H9 (cell line): ENCODE data around the gene SUPT3H. TPM values are rescaled to one million over a fixed set of nuclear protein-coding genes. Genes with fewer than 3 reads are reported as not detected.
A peak's percentile ranks its signal among the peaks of the same experiment; 100 is the strongest.

Experiments used
- DNase-seq: peaks from one replicate; pipeline ENCODE4 v3.0.0-alpha.2; 2017
- H2AFZ ChIP-seq: one replicate; pipeline ENCODE4 v1.6.1; 2013; ENCODE audit warnings: mild to moderate bottlenecking, low read length, control low read depth, moderate library complexity
- H2AK5ac ChIP-seq: 2 replicates; pipeline ENCODE4 v1.6.1; 2013; ENCODE audit warnings: low read length, control low read depth, mixed read lengths; ENCODE audit not compliant: insufficient read length
- H2BK120ac ChIP-seq: one replicate; pipeline ENCODE4 v1.6.1; 2013; ENCODE audit warnings: low read depth, mild to moderate bottlenecking, low read length, control low read depth, inconsistent platforms; ENCODE audit not compliant: poor library complexity, severe bottlenecking
- H2BK12ac ChIP-seq: 2 replicates; pipeline ENCODE4 v1.6.1; 2013; ENCODE audit warnings: low read length, control low read depth, mixed read lengths, low read depth; ENCODE audit not compliant: insufficient read length
- H2BK15ac ChIP-seq: 2 replicates; pipeline ENCODE4 v1.6.1; 2013; ENCODE audit warnings: low read depth, low read length, control low read depth
- H2BK20ac ChIP-seq: one replicate; pipeline ENCODE4 v1.6.1; 2013; ENCODE audit warnings: low read depth, mild to moderate bottlenecking, low read length, control low read depth, inconsistent platforms; ENCODE audit not compliant: poor library complexity, severe bottlenecking
- H2BK5ac ChIP-seq: 2 replicates; pipeline ENCODE4 v1.6.1; 2013; ENCODE audit warnings: low read length, control low read depth, mixed read lengths; ENCODE audit not compliant: insufficient read length
- H3K14ac ChIP-seq: 2 replicates; pipeline ENCODE4 v1.6.1; 2013; ENCODE audit warnings: low read length, control low read depth; ENCODE audit not compliant: insufficient read depth
- H3K18ac ChIP-seq: 2 replicates; pipeline ENCODE4 v1.6.1; 2013; ENCODE audit warnings: low read depth, mild to moderate bottlenecking, mixed read lengths, low read length, control low read depth; ENCODE audit not compliant: insufficient read length
- H3K23ac ChIP-seq: 2 replicates; pipeline ENCODE4 v1.6.1; 2013; ENCODE audit warnings: low read length, control low read depth, mixed read lengths, low read depth; ENCODE audit not compliant: insufficient read length
- H3K23me2 ChIP-seq: 2 replicates; pipeline ENCODE4 v1.6.1; 2013; ENCODE audit warnings: low read depth, mild to moderate bottlenecking, mixed read lengths, low read length, control low read depth; ENCODE audit not compliant: insufficient read length, poor library complexity, severe bottlenecking
- H3K27ac ChIP-seq: 2 replicates; pipeline ENCODE4 v1.5.1; 2013; ENCODE audit warnings: low read length, control low read depth, mixed read lengths, low read depth; ENCODE audit not compliant: insufficient read length
- H3K27me3 ChIP-seq: 2 replicates; pipeline ENCODE4 v1.6.1; 2013; ENCODE audit warnings: low read length, control low read depth, inconsistent platforms; ENCODE audit not compliant: insufficient read depth
- H3K4ac ChIP-seq: 2 replicates; pipeline ENCODE4 v1.6.1; 2013; ENCODE audit warnings: low read depth, mild to moderate bottlenecking, control low read depth, inconsistent platforms, low read length, moderate library complexity
- H3K4me1 ChIP-seq: 2 replicates; pipeline ENCODE4 v1.6.1; 2013; ENCODE audit warnings: low read length, control low read depth, inconsistent platforms; ENCODE audit not compliant: insufficient read depth
- H3K4me2 ChIP-seq: 2 replicates; pipeline ENCODE4 v1.6.1; 2013; ENCODE audit warnings: low read length, control low read depth, mixed read lengths; ENCODE audit not compliant: insufficient read length, insufficient read depth
- H3K56ac ChIP-seq: 2 replicates; pipeline ENCODE4 v1.6.1; 2013; ENCODE audit warnings: low read depth, mild to moderate bottlenecking, mixed read lengths, low read length, control low read depth; ENCODE audit not compliant: insufficient read length
- H3K79me1 ChIP-seq: 2 replicates; pipeline ENCODE4 v1.6.1; 2013; ENCODE audit warnings: low read depth, mild to moderate bottlenecking, moderate library complexity, low read length, control low read depth, inconsistent platforms; ENCODE audit not compliant: insufficient read depth, poor library complexity, severe bottlenecking
- H3K79me2 ChIP-seq: 2 replicates; pipeline ENCODE4 v1.6.1; 2013; ENCODE audit warnings: low read length, control low read depth, inconsistent platforms; ENCODE audit not compliant: insufficient read depth
- H3K9ac ChIP-seq: 2 replicates; pipeline ENCODE4 v1.6.1; 2013; ENCODE audit warnings: low read length, control low read depth, mixed read lengths; ENCODE audit not compliant: insufficient read length; ENCODE audit errors: extremely low read depth
- H3K9me3 ChIP-seq: one replicate; pipeline ENCODE4 v1.6.1; 2013; ENCODE audit warnings: low read depth, low read length, inconsistent platforms; ENCODE audit not compliant: control insufficient read depth
- H3T11ph ChIP-seq: one replicate; pipeline ENCODE4 v1.6.1; 2013; ENCODE audit warnings: mild to moderate bottlenecking, low read length, control low read depth, inconsistent platforms
- H4K20me1 ChIP-seq: one replicate; pipeline ENCODE4 v1.6.1; 2013; ENCODE audit not compliant: control insufficient read depth, insufficient read length, insufficient read depth
- H4K5ac ChIP-seq: 2 replicates; pipeline ENCODE4 v1.6.1; 2013; ENCODE audit warnings: low read depth, mild to moderate bottlenecking, mixed read lengths, low read length, control low read depth; ENCODE audit not compliant: insufficient read length
- H4K8ac ChIP-seq: replicated peaks from 2 replicates; pipeline ENCODE4 v1.6.1; 2013; ENCODE audit warnings: low read length, control low read depth, mixed read lengths, low read depth; ENCODE audit not compliant: insufficient read length
- H4K91ac ChIP-seq: 2 replicates; pipeline ENCODE4 v1.6.1; 2013; ENCODE audit warnings: low read depth, mild to moderate bottlenecking, moderate library complexity, mixed read lengths, low read length, control low read depth; ENCODE audit not compliant: insufficient read length
- H3K27ac Mint-ChIP-seq, 3 experiments: 2 replicates in 2 of 3; 3 replicates in 1 of 3; pipeline ENCODE4 v1.8.0; 2020 to 2021; ENCODE audit warnings: mixed read lengths in 3 of 3, mild to moderate bottlenecking in 1 of 3, moderate library complexity in 1 of 3
- H3K27me3 Mint-ChIP-seq: 2 replicates; pipeline ENCODE4 v1.8.0; 2021; ENCODE audit warnings: low read depth, mild to moderate bottlenecking, moderate library complexity, mixed read lengths
- H3K36me3 Mint-ChIP-seq, 3 experiments: 2 replicates in 2 of 3; 3 replicates in 1 of 3; pipeline ENCODE4 v1.8.0; 2020 to 2021; ENCODE audit warnings: low read depth in 3 of 3, mixed read lengths in 3 of 3; ENCODE audit not compliant: insufficient read depth in 1 of 3
- H3K4me1 Mint-ChIP-seq, 2 experiments: 2 replicates each; pipeline ENCODE4 v1.8.0; 2020; ENCODE audit warnings: mixed read lengths in 2 of 2
- H3K4me3 Mint-ChIP-seq, 2 experiments: 2 replicates in 1 of 2; 3 replicates in 1 of 2; pipeline ENCODE4 v1.8.0; 2020 to 2021; ENCODE audit warnings: mild to moderate bottlenecking in 2 of 2, mixed read lengths in 2 of 2, moderate library complexity in 1 of 2
- H3K9me3 Mint-ChIP-seq, 2 experiments: 2 replicates in 1 of 2; 3 replicates in 1 of 2; pipeline ENCODE4 v1.8.0; 2020; ENCODE audit warnings: mild to moderate bottlenecking in 2 of 2, mixed read lengths in 2 of 2, moderate library complexity in 1 of 2
- WGBS: extraction: QIAGEN DNeasy Blood & Tissue Kit; methylation state at CpG from one replicate; pipeline ENCODE4 v1.1.7; 2013; ENCODE audit warnings: missing lambda C conversion rate, low lambda C conversion rate, mixed read lengths; ENCODE audit not compliant: insufficient read length; ENCODE audit errors: extremely low coverage; 5-methylcytosine and 5-hydroxymethylcytosine counted together
- total RNA-seq: library from RNA; stranded (reverse); gene quantifications from 2 replicates; pipeline ENCODE4 v1.2.1, GENCODE V29; 2021
- TF ChIP-seq, protein P1 (sequence below): fragments of 200-600 bp; sonication (generic); conservative IDR thresholded peaks from 3 replicates; pipeline ENCODE4 v1.8.0; 2021; ENCODE audit warnings: antibody characterized with exemption, mild to moderate bottlenecking

The SUPT3H gene
- total RNA-seq, 1 experiment from 2014 or later, result 22.5 TPM

DNA sequence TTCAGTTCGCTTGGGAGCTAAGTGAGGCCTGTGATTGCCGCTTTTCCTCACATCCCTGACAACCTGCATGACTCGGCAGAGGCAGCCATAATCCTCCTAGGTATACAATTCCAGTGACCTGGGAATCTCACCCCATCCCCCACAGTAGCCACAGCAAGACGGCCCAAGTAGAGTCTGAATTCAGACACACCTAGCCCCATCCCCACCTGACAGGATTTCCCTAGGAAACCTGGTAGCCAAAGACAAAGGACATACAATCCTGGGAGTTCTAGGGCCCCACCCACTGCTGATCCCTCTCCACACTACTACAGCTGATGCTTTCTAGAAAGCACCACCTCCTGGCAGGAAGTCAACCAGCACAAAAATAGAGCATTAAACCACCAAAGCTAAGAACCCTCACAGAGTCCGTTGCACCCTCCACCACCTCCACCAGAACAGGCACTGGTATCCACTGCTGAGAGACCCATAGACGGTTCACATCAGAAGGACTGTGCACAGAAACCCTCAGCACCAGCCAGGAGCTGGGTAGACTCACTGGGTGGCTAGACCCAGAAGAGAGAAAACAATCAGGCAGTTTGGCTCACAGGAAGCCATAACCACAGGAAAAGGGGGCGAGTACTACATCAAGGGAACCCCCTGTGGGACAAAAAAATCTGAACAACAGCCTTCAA, 67.5 kb downstream of the SUPT3H start:
- no peak overlapping the region for H3K23ac ChIP-seq
- no peak overlapping the region for H4K91ac ChIP-seq
- TF ChIP-seq, protein P1, sequence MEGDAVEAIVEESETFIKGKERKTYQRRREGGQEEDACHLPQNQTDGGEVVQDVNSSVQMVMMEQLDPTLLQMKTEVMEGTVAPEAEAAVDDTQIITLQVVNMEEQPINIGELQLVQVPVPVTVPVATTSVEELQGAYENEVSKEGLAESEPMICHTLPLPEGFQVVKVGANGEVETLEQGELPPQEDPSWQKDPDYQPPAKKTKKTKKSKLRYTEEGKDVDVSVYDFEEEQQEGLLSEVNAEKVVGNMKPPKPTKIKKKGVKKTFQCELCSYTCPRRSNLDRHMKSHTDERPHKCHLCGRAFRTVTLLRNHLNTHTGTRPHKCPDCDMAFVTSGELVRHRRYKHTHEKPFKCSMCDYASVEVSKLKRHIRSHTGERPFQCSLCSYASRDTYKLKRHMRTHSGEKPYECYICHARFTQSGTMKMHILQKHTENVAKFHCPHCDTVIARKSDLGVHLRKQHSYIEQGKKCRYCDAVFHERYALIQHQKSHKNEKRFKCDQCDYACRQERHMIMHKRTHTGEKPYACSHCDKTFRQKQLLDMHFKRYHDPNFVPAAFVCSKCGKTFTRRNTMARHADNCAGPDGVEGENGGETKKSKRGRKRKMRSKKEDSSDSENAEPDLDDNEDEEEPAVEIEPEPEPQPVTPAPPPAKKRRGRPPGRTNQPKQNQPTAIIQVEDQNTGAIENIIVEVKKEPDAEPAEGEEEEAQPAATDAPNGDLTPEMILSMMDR, result peak; percentile 30; the same call in 1 of the 3 replicates
- no peak overlapping the region for H3K27ac ChIP-seq
- no peak overlapping the region for H3K18ac ChIP-seq
- Mint-ChIP-seq H3K27ac (peak overlapping the region; percentile 64 to 90 (median 84); a peak in 4 of 7 replicates), H3K9me3 (peaks cover 44 to 48% of the 10 kb centered on the region in 2 experiments), H3K36me3 (peaks cover 43 to 50% (median 48%) of the 10 kb centered on the region in 3 experiments), H3K4me1 (peaks cover 25 to 33% of the 10 kb centered on the region in 2 experiments), H3K27me3 (no peaks in the 10 kb centered on the region), H3K4me3 (no peak overlapping the region)
- no peaks in the 10 kb centered on the region for H3K9me3 ChIP-seq
- no peaks in the 10 kb centered on the region for H4K20me1 ChIP-seq
- H2BK12ac ChIP-seq, result no peak overlapping the region
- no peak overlapping the region for H3T11ph ChIP-seq
- H3K79me1 ChIP-seq, result no peaks in the 10 kb centered on the region
- H3K4me1 ChIP-seq, result no peaks in the 10 kb centered on the region
- no peak overlapping the region for H3K56ac ChIP-seq
- no peak overlapping the region for H3K14ac ChIP-seq
- H3K79me2 ChIP-seq, result no peaks in the 10 kb centered on the region
- H4K5ac ChIP-seq, result no peak overlapping the region
- WGBS, result no CpG with 5 or more reads among the region's 7 CpGs
- no peak overlapping the region for H2BK120ac ChIP-seq
- no peaks in the 10 kb centered on the region for H3K23me2 ChIP-seq
- H2BK5ac ChIP-seq, result no peak overlapping the region
- no peak overlapping the region for H3K4me2 ChIP-seq
- no peak overlapping the region for H2AK5ac ChIP-seq
- H3K4ac ChIP-seq, result no peak overlapping the region
- H4K8ac ChIP-seq, result no peak overlapping the region
- H2BK20ac ChIP-seq, result no peak overlapping the region
- DNase-seq, result peak; percentile 31
- H3K9ac ChIP-seq, result no peak overlapping the region
- no peak overlapping the region for H2AFZ ChIP-seq
- H2BK15ac ChIP-seq, result no peak overlapping the region
- H3K27me3 ChIP-seq, result no peaks in the 10 kb centered on the region
